ENCODE measurements around the gene E2F2. TPM values are rescaled to one million over a fixed set of nuclear protein-coding genes. Genes with fewer than 3 reads are reported as not detected.

E2F2 gene
- total and polyA plus RNA-seq, 2 experiments from 2014 or later = 0.85 to 1.2 TPM

Other genes starting within 250 kb of the E2F2 start
- 104 and 106 TPM in 2 replicates for gene HNRNPR, start 186.9 kb downstream of the E2F2 start, total RNA-seq
- gene HNRNPR, start 186.9 kb downstream of the E2F2 start, polyA plus RNA-seq = 105 and 112 TPM in 2 replicates
- 15.5 and 17.1 TPM in 2 replicates for gene ZNF436, start 161.4 kb downstream of the E2F2 start, total RNA-seq
- 4.4 and 7.5 TPM in 2 replicates for gene ZNF436, start 161.4 kb downstream of the E2F2 start, polyA plus RNA-seq
- 30.2 and 30.8 TPM in 2 replicates for gene TCEA3, start 106.5 kb downstream of the E2F2 start, total RNA-seq
- 27.6 and 31.2 TPM in 2 replicates for gene TCEA3, start 106.5 kb downstream of the E2F2 start, polyA plus RNA-seq
- gene ASAP3, start 47.1 kb downstream of the E2F2 start, total RNA-seq = 34.2 and 45.1 TPM in 2 replicates
- gene ASAP3, start 47.1 kb downstream of the E2F2 start, polyA plus RNA-seq = 28.8 and 35.1 TPM in 2 replicates
- gene ID3, start 28.3 kb upstream of the E2F2 start, total RNA-seq = 155 and 186 TPM in 2 replicates
- 314 and 336 TPM in 2 replicates for gene ID3, start 28.3 kb upstream of the E2F2 start, polyA plus RNA-seq
- 828 and 862 TPM in 2 replicates for gene RPL11, start 160.6 kb upstream of the E2F2 start, total RNA-seq
- 526 and 593 TPM in 2 replicates for gene RPL11, start 160.6 kb upstream of the E2F2 start, polyA plus RNA-seq
- gene ELOA, start 212.2 kb upstream of the E2F2 start, total RNA-seq = 25.6 and 28.3 TPM in 2 replicates
- 26.0 and 27.0 TPM in 2 replicates for gene ELOA, start 212.2 kb upstream of the E2F2 start, polyA plus RNA-seq
- gene PITHD1, start 247.2 kb upstream of the E2F2 start, total RNA-seq = 45.1 and 49.4 TPM in 2 replicates
- 28.4 and 29.3 TPM in 2 replicates for gene PITHD1, start 247.2 kb upstream of the E2F2 start, polyA plus RNA-seq